H9 (cell line): ENCODE data around the gene RGS14. TPM values are rescaled to one million over a fixed set of nuclear protein-coding genes. Genes with fewer than 3 reads are reported as not detected.

ENCODE experiments used
- DNase-seq: peaks from one replicate; pipeline ENCODE4 v3.0.0-alpha.2; 2017
- H2AFZ ChIP-seq: one replicate; pipeline ENCODE4 v1.6.1; 2013; ENCODE audit warnings: mild to moderate bottlenecking, low read length, control low read depth, moderate library complexity
- H2AK5ac ChIP-seq: 2 replicates; pipeline ENCODE4 v1.6.1; 2013; ENCODE audit warnings: low read length, control low read depth, mixed read lengths; ENCODE audit not compliant: insufficient read length
- H2BK120ac ChIP-seq: one replicate; pipeline ENCODE4 v1.6.1; 2013; ENCODE audit warnings: low read depth, mild to moderate bottlenecking, low read length, control low read depth, inconsistent platforms; ENCODE audit not compliant: poor library complexity, severe bottlenecking
- H2BK12ac ChIP-seq: 2 replicates; pipeline ENCODE4 v1.6.1; 2013; ENCODE audit warnings: low read length, control low read depth, mixed read lengths, low read depth; ENCODE audit not compliant: insufficient read length
- H2BK15ac ChIP-seq: 2 replicates; pipeline ENCODE4 v1.6.1; 2013; ENCODE audit warnings: low read depth, low read length, control low read depth
- H2BK20ac ChIP-seq: one replicate; pipeline ENCODE4 v1.6.1; 2013; ENCODE audit warnings: low read depth, mild to moderate bottlenecking, low read length, control low read depth, inconsistent platforms; ENCODE audit not compliant: poor library complexity, severe bottlenecking
- H2BK5ac ChIP-seq: 2 replicates; pipeline ENCODE4 v1.6.1; 2013; ENCODE audit warnings: low read length, control low read depth, mixed read lengths; ENCODE audit not compliant: insufficient read length
- H3K14ac ChIP-seq: 2 replicates; pipeline ENCODE4 v1.6.1; 2013; ENCODE audit warnings: low read length, control low read depth; ENCODE audit not compliant: insufficient read depth
- H3K18ac ChIP-seq: 2 replicates; pipeline ENCODE4 v1.6.1; 2013; ENCODE audit warnings: low read depth, mild to moderate bottlenecking, mixed read lengths, low read length, control low read depth; ENCODE audit not compliant: insufficient read length
- H3K23ac ChIP-seq: 2 replicates; pipeline ENCODE4 v1.6.1; 2013; ENCODE audit warnings: low read length, control low read depth, mixed read lengths, low read depth; ENCODE audit not compliant: insufficient read length
- H3K23me2 ChIP-seq: 2 replicates; pipeline ENCODE4 v1.6.1; 2013; ENCODE audit warnings: low read depth, mild to moderate bottlenecking, mixed read lengths, low read length, control low read depth; ENCODE audit not compliant: insufficient read length, poor library complexity, severe bottlenecking
- H3K27ac ChIP-seq: 2 replicates; pipeline ENCODE4 v1.5.1; 2013; ENCODE audit warnings: low read length, control low read depth, mixed read lengths, low read depth; ENCODE audit not compliant: insufficient read length
- H3K27me3 ChIP-seq: 2 replicates; pipeline ENCODE4 v1.6.1; 2013; ENCODE audit warnings: low read length, control low read depth, inconsistent platforms; ENCODE audit not compliant: insufficient read depth
- H3K4ac ChIP-seq: 2 replicates; pipeline ENCODE4 v1.6.1; 2013; ENCODE audit warnings: low read depth, mild to moderate bottlenecking, control low read depth, inconsistent platforms, low read length, moderate library complexity
- H3K4me1 ChIP-seq: 2 replicates; pipeline ENCODE4 v1.6.1; 2013; ENCODE audit warnings: low read length, control low read depth, inconsistent platforms; ENCODE audit not compliant: insufficient read depth
- H3K4me2 ChIP-seq: 2 replicates; pipeline ENCODE4 v1.6.1; 2013; ENCODE audit warnings: low read length, control low read depth, mixed read lengths; ENCODE audit not compliant: insufficient read length, insufficient read depth
- H3K56ac ChIP-seq: 2 replicates; pipeline ENCODE4 v1.6.1; 2013; ENCODE audit warnings: low read depth, mild to moderate bottlenecking, mixed read lengths, low read length, control low read depth; ENCODE audit not compliant: insufficient read length
- H3K79me1 ChIP-seq: 2 replicates; pipeline ENCODE4 v1.6.1; 2013; ENCODE audit warnings: low read depth, mild to moderate bottlenecking, moderate library complexity, low read length, control low read depth, inconsistent platforms; ENCODE audit not compliant: insufficient read depth, poor library complexity, severe bottlenecking
- H3K79me2 ChIP-seq: 2 replicates; pipeline ENCODE4 v1.6.1; 2013; ENCODE audit warnings: low read length, control low read depth, inconsistent platforms; ENCODE audit not compliant: insufficient read depth
- H3K9ac ChIP-seq: 2 replicates; pipeline ENCODE4 v1.6.1; 2013; ENCODE audit warnings: low read length, control low read depth, mixed read lengths; ENCODE audit not compliant: insufficient read length; ENCODE audit errors: extremely low read depth
- H3K9me3 ChIP-seq: one replicate; pipeline ENCODE4 v1.6.1; 2013; ENCODE audit warnings: low read depth, low read length, inconsistent platforms; ENCODE audit not compliant: control insufficient read depth
- H3T11ph ChIP-seq: one replicate; pipeline ENCODE4 v1.6.1; 2013; ENCODE audit warnings: mild to moderate bottlenecking, low read length, control low read depth, inconsistent platforms
- H4K20me1 ChIP-seq: one replicate; pipeline ENCODE4 v1.6.1; 2013; ENCODE audit not compliant: control insufficient read depth, insufficient read length, insufficient read depth
- H4K5ac ChIP-seq: 2 replicates; pipeline ENCODE4 v1.6.1; 2013; ENCODE audit warnings: low read depth, mild to moderate bottlenecking, mixed read lengths, low read length, control low read depth; ENCODE audit not compliant: insufficient read length
- H4K8ac ChIP-seq: replicated peaks from 2 replicates; pipeline ENCODE4 v1.6.1; 2013; ENCODE audit warnings: low read length, control low read depth, mixed read lengths, low read depth; ENCODE audit not compliant: insufficient read length
- H4K91ac ChIP-seq: 2 replicates; pipeline ENCODE4 v1.6.1; 2013; ENCODE audit warnings: low read depth, mild to moderate bottlenecking, moderate library complexity, mixed read lengths, low read length, control low read depth; ENCODE audit not compliant: insufficient read length
- H3K27ac Mint-ChIP-seq, 3 experiments: 2 replicates in 2 of 3; 3 replicates in 1 of 3; pipeline ENCODE4 v1.8.0; 2020 to 2021; ENCODE audit warnings: mixed read lengths in 3 of 3, mild to moderate bottlenecking in 1 of 3, moderate library complexity in 1 of 3
- H3K27me3 Mint-ChIP-seq: 2 replicates; pipeline ENCODE4 v1.8.0; 2021; ENCODE audit warnings: low read depth, mild to moderate bottlenecking, moderate library complexity, mixed read lengths
- H3K36me3 Mint-ChIP-seq, 3 experiments: 2 replicates in 2 of 3; 3 replicates in 1 of 3; pipeline ENCODE4 v1.8.0; 2020 to 2021; ENCODE audit warnings: low read depth in 3 of 3, mixed read lengths in 3 of 3; ENCODE audit not compliant: insufficient read depth in 1 of 3
- H3K4me1 Mint-ChIP-seq, 2 experiments: 2 replicates each; pipeline ENCODE4 v1.8.0; 2020; ENCODE audit warnings: mixed read lengths in 2 of 2
- H3K4me3 Mint-ChIP-seq, 2 experiments: 2 replicates in 1 of 2; 3 replicates in 1 of 2; pipeline ENCODE4 v1.8.0; 2020 to 2021; ENCODE audit warnings: mild to moderate bottlenecking in 2 of 2, mixed read lengths in 2 of 2, moderate library complexity in 1 of 2
- H3K9me3 Mint-ChIP-seq, 2 experiments: 2 replicates in 1 of 2; 3 replicates in 1 of 2; pipeline ENCODE4 v1.8.0; 2020; ENCODE audit warnings: mild to moderate bottlenecking in 2 of 2, mixed read lengths in 2 of 2, moderate library complexity in 1 of 2
- WGBS: extraction: QIAGEN DNeasy Blood & Tissue Kit; methylation state at CpG from one replicate; pipeline ENCODE4 v1.1.7; 2013; ENCODE audit warnings: missing lambda C conversion rate, low lambda C conversion rate, mixed read lengths; ENCODE audit not compliant: insufficient read length; ENCODE audit errors: extremely low coverage; 5-methylcytosine and 5-hydroxymethylcytosine counted together
- total RNA-seq: library from RNA; stranded (reverse); gene quantifications from 2 replicates; pipeline ENCODE4 v1.2.1, GENCODE V29; 2021
- TF ChIP-seq, protein P1 (sequence below): fragments of 200-600 bp; sonication (generic); conservative IDR thresholded peaks from 3 replicates; pipeline ENCODE4 v1.8.0; 2021; ENCODE audit warnings: antibody characterized with exemption, mild to moderate bottlenecking

RGS14 gene
- total RNA-seq, 1 experiment from 2014 or later: 12.3 TPM

DNA sequence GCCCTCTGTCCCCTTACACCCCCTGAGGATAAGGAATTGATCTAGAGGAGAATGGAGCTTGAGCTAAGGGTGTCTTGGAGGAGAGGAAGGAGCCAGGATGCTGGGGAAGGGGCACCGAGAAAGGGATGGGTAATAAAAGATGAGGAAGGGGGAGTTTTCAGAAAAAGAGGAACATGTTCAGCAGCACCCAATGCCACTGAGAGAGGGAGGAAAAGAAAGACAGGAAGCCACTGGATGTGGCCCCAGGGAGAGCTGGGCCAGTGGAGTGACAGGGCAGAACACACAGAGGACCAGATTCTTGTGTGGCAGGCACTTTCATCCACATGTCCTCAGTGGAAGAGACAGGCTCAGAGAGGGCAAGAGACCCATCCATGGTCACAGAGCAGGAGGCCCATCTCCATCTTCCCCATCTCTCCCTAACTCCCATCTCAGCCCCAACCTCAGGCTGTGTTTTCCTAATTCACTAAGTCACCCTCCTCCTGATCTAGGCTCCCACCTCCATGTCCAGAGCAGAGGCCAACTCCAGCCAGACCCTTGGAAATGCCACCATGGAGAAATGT is 35.6 kb downstream of the RGS14 start:
- Histone ChIP-seq H3K4me1 (no peaks in the 10 kb centered on the region; the same call in 1 of the 2 replicates), H2BK12ac (no peak overlapping the region), H2BK20ac (no peak overlapping the region), H3K4me2 (no peak overlapping the region), H3K9ac (no peak overlapping the region), H2BK120ac (no peak overlapping the region), H2BK15ac (no peak overlapping the region), H3K56ac (no peak overlapping the region), H3K79me2 (no peaks in the 10 kb centered on the region), H3K27ac (no peak overlapping the region), H4K5ac (no peak overlapping the region), H4K8ac (no peak overlapping the region), H3K9me3 (no peaks in the 10 kb centered on the region), H2AFZ (no peak overlapping the region), H3K27me3 (no peaks in the 10 kb centered on the region; the same call in 1 of the 2 replicates), H3K18ac (no peak overlapping the region), H3K79me1 (no peaks in the 10 kb centered on the region), H2BK5ac (no peak overlapping the region), H4K20me1 (no peaks in the 10 kb centered on the region), H3K23me2 (no peaks in the 10 kb centered on the region), H3T11ph (no peak overlapping the region), H3K14ac (no peak overlapping the region), H4K91ac (no peak overlapping the region), H3K4ac (no peak overlapping the region), H3K23ac (no peak overlapping the region), H2AK5ac (no peak overlapping the region)
- Mint-ChIP-seq H3K27ac (peak overlapping the region in 1 of 3 experiments; percentile 32; a peak in 1 of 7 replicates), H3K36me3 (no peaks in the 10 kb centered on the region), H3K9me3 (no peaks in the 10 kb centered on the region), H3K27me3 (peaks cover 52% of the 10 kb centered on the region), H3K4me3 (no peak overlapping the region; a peak in 1 of 5 replicates), H3K4me1 (peaks cover 27 to 33% of the 10 kb centered on the region in 2 experiments)
- no peak for DNase-seq
- TF ChIP-seq, protein P1, sequence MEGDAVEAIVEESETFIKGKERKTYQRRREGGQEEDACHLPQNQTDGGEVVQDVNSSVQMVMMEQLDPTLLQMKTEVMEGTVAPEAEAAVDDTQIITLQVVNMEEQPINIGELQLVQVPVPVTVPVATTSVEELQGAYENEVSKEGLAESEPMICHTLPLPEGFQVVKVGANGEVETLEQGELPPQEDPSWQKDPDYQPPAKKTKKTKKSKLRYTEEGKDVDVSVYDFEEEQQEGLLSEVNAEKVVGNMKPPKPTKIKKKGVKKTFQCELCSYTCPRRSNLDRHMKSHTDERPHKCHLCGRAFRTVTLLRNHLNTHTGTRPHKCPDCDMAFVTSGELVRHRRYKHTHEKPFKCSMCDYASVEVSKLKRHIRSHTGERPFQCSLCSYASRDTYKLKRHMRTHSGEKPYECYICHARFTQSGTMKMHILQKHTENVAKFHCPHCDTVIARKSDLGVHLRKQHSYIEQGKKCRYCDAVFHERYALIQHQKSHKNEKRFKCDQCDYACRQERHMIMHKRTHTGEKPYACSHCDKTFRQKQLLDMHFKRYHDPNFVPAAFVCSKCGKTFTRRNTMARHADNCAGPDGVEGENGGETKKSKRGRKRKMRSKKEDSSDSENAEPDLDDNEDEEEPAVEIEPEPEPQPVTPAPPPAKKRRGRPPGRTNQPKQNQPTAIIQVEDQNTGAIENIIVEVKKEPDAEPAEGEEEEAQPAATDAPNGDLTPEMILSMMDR: no peak
- WGBS: no CpG with 5 or more reads among the region's 1 CpG
